Endometrium (tissue), 2 donors: ENCODE measurements around the gene XCR1.
"Not testable (repeated sequence)": the region's sequence is repeated elsewhere in the genome, so short reads cannot be mapped to it uniquely, and the experiment has no call there.

Experiments
- FAIRE-seq: peaks from 2 replicates; lab custom pipeline; 2012; peaks lifted over from hg19 to GRCh38; lab: Jason Lieb, UNC
- donor health status: control.
- donor health status: control.

XCR1 gene, protein sequence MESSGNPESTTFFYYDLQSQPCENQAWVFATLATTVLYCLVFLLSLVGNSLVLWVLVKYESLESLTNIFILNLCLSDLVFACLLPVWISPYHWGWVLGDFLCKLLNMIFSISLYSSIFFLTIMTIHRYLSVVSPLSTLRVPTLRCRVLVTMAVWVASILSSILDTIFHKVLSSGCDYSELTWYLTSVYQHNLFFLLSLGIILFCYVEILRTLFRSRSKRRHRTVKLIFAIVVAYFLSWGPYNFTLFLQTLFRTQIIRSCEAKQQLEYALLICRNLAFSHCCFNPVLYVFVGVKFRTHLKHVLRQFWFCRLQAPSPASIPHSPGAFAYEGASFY

DNA sequence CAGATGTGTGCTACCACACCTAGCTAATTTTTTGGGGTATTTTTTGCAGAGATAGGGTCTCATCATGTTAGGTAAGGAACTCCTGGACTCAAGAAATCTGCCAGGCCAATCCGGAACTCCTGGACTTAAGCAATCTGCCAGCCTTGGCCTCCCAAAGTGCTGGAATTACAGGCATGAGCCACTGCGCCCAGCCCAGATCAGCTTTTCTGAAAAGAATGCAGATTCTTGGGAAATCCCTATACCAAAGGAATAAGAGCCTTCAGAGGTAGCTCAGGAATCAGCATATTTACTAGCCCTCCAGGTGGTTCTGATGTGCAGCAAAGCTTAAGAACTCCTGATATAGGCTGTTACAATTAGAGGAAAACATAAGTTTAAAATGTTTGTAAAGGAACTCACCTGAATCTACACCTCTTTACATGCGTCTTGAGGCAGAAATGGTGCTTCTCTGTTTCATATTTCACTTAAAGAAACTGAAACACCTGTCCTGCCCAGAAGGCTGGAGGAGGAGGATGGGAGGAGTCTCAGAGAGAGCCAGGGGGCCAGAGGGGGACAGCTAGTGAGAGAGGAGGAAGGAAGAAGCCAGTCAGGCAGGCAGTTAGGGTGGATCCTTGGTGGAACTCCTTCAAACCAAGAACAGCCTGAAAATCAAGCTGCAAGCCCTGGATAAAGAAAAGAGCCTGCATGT, at the start of gene XCR1:
TSS of gene XCR1 (minus strand) at position 463 of the 685 bp plus-strand sequence. CDS start 5,536 bp downstream, outside the sequence.
- FAIRE-seq: no peak

DNA sequence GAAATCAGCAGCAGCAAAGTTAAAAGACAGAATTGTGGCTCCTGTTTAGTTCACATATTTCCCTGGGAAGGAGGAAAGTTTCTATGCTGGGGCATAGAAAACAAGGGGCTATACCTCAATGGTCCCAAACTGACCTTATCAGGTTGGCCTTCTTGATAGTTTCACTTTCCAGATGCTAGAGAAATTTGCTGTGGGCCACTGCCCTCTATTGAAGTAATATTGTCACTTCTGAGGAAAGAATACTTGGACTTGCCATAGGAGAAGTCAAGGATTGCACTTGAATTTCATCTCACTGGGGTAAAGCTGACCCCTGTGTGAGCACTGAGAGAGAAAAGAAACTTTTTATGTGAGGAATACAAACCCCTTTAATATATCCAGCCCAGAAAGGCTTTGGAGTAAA, 49.3 kb upstream of the XCR1 start:
- FAIRE-seq: no peak

DNA sequence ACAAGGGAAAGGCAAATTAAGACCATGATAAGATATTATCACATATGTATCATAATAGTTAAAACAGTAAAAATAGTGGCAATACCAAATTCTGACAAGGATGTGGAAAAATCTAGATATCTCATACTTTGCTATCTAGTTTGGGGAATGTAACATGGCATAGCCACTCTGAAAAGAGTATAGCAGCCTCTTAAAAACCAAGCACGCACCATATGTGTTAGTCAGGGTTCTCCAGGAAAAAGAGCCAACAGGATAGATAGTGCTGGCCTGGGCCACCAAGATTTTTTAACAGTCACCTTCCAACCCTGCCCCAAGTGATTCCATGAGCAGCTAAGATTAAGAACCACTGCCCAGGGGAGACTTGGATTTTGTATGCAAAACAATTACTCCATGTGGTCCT, 48.5 kb upstream of the XCR1 start:
- FAIRE-seq: no peak

DNA sequence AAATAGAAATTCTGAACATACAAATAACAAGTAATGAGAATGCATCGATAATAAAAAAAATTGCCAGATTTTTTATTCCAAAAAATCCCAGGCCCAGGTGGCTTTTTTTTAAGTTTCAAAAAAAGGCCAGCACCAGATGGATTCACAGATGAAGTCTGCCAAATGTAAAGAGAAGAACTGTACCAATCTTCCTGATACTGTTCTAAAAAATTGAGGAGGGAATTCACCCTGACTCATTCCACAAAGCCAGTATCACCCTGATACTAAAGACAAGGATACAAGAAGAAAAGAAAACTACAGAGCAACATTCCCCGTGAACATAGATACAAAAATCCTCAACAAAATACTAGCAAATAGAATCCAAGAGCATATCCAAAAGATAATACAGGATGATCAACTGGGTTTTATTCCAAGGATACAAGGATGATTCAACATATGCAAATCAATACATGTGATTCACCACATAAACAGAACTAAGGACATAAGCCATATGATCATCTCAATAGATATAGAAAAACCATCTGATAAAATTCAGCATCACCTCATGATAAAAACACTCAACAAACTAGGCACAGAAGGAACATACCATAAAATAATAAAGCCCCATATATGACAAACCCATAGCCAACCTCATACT, 44.1 kb upstream of the XCR1 start:
- FAIRE-seq: no peak

DNA sequence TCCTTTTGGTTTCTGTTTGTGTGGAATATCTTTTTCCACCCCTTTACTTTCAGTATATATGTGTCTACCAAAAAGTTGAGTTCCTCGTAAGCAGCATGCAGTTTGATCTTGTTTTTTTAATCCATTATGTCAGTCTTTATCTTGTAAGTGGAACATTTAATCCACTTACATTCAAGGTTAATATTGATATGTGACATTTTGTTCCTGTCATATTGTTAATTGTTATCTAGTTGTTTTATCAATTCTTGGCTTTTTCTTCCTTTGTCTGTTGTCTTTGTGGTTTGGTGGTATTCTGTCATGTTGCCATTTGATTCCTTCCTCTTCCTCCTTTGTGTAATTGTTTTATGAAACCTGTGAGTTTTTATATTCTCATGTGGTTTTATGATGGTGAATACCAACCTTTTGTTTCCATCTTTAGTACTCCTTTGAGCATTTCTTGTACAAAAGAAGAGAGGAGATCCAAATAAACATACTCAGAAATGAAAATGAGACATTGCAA, 43.4 kb upstream of the XCR1 start:
- no peak for FAIRE-seq

DNA sequence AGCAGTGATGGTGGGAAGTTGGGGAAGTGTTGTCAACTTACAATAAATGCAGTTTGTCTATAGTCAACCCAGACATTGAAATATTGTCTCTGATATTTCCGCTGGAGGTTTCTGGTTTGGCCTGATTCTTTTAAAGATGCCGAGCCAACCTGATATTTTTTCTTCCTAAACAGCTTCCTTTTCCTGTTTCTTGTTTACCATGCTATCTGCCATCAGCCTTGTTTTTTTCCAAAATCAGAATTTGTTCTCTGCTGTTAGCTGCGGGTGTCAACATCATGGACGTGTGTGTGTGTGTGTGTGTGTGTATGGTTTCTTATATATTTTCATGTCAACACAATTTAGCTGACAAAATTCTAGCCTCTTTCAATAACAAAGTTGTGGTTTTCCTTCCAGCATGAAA, 41.2 kb upstream of the XCR1 start:
- no peak for FAIRE-seq

DNA sequence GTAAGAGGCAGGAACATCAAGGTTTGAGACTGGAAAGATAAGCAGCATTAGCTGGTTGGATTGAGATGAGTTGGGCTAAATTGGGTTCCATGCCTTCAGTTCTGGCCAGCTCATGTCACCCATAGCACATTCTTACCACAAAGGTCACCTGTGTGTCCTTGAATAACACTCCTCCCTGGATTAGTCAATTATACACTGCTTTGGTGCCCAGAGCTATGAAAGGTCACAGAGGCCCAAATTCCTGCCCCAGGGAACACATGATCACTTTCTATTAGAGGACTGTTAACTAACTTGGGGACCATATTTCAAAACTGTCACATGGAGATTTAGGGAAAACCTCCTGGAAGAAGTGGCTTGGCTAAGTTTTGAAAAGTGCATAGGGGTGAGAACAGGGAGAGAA, 40.1 kb upstream of the XCR1 start:
- FAIRE-seq: no peak

DNA sequence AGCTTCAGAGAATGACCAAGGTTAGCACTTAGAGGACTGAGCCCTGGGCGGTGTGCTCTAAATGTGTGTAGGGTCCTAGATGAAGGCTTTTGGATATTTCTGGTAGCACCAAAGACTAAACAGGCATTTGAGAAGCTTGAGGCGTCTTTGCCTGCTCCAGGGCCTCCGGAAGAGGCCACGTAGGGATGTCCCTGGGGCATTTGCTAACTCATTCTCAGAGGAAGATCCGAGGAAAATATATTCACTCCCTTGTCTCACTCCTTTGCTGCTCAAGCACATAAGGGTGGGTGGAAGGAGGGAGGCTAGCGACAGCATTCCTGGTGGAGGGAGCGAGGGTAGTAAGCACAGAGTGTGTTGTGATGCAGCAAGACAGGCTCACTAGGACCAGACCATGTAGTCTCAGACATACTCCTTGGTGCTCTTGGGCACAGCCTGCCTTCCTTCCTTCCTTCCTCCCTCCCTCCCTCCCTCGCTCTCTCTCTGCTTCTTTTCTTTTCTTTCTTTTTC, 38.5 kb upstream of the XCR1 start:
- FAIRE-seq: no peak

DNA sequence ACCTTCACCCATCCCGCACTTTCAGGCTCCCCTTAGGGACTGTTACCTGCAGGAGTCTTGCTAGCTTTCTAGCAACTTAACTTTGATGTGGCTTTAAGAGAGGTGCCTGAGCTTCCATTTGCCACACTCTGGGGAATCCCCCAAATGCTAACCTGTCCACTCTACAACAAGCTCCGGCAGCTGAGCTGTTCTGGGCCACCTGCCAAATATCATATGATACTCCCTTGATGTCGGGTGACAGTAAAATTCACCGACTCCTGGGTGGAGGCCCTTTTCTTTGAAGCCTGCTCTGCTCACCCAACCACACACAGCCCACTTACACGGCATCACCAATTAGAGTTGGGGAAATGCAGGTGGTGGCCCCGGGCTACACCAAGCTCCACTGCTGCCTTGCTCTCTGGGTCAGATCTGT, 38.0 kb upstream of the XCR1 start:
- no peak for FAIRE-seq

DNA sequence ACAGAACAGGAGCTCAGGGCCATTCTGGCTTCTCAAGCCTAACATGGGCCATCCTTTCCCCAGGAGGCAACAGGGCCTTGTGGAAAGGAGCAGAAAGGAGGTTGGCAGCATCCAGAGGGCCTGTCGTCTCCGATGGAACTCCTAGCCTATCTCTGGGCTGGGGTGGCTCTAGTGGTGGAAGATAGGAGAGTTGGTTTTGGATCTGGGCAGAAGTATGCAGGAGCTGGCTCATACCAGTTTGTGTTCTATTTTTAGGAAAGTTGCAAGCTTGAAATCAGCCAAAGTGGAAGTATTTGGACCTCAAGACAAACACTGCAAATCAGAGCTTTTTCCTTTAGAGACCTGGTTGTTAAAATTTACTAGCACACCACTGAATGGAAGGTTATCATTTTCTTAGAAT, 35.4 kb upstream of the XCR1 start:
- FAIRE-seq: no peak

DNA sequence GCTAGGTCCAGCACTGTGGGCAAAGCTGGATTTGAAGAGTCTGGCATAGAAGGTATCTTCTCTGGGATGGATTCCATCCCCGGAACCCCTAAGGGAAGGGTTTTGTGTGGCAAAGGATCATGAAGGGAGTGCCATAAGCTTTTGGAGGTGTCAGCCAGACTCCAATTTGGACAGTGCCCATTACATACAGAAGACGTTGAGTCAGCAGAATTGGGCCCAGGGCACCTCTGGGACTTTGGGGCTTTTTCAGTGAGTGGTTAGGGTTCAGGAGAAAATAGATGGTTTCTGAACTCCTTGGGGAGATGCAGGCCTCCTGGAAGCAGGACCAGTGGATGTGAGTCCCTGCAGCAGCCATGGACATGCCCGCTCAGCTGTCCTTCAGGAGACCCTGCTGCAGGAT, 34.6 kb upstream of the XCR1 start:
- FAIRE-seq: no peak

DNA sequence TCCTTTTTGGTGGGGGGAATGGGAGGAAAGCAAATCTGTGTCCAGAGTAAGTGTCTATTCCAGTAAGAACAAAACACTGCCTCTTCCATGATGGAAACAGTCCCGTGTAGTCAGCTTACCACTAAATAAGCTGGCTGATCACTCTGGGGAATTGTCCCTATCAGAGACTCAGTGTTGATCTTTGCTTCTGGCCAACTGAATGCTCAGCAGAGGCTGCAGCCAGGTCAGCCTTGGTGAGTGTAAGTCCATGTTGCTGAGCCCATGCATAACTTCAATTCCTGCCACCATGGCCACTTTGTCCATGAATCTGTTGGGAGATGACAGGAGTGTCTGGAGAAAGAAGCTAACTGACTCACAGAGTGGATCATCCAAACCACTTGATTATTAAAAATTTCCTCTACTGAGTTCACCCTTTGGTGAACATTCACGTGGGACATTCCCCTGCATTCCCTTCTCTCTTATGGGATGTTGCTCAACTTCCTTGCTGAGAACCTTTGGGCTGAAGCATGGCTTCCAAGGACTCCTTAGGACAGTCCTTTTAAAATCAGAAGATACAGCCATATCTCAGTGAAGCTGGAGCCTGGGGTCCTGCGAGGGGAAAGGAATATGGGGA, 33.9 kb upstream of the XCR1 start:
- FAIRE-seq: no peak

DNA sequence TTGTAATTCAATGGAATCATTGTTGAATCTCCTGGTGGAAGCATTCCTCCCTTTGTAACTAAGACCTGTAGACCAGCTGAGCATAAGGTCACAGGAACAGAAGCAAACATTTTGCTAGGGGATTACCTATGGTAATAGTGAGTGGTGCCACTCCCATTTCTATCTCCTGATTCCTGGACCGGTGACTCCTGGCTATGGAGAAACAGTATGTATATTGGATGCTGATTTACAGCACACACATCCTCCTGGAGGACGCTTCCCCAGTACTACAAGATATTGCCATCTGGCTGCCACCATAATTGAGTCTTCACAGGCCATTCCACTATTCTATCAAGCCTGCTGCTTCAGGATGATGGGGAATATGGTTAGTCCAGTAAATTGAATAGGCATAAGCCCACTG, 33.3 kb upstream of the XCR1 start:
- FAIRE-seq: no peak

DNA sequence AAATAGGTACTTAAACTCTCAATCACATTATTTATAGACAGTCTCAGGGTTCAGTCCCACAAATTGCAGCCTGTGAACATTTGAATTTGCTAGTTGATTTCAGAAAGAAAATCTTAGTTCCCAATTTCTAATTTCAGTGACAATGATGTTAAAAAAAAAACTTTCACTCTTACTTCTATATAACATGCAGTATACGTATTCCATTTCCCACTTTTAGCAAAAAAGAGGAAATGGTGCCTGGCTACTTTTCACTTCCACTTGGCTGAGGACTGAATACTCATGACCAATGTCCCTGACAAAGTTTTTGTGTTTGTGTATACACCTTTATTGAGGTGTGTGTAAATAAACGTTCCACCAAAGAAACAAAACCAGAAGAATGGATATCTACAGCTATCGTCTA, 32.1 kb upstream of the XCR1 start:
- FAIRE-seq: no peak

DNA sequence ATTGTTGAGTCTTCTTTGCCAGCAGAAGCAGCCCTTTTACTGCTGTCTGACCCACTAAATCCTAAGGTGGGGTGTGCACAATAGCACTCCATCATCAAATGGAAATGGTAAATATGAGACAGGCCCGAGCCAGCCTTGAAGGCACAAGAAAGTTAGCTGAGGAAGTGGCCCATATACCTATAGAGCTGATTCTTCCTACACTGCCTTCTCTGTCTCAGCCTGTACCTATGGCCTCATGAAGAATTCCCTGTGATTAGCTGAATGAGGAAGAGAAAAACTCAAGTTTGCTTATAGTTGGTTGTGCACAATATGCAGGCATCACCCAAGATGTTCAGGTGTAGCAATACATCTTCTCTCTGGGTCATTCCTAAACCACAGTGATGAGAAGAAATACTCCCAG, 31.7 kb upstream of the XCR1 start:
- no peak for FAIRE-seq

DNA sequence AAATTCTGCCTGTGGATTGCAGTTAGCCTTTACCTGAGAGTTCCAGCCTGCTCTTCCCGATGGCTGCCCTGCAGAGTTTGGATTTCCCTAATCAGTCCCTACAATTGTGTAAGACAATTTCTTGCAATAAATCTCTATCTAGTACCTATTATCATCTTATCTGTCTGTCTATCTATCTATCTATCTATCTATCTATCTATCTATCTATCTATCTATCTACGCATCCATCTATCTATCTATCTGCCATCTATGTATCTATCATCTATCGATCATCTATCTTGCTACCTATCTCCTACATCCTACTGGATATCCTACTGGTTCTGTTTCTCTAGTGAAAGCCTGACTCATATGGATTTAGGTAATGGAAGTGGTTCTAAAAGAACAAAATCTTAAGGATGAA, 30.4 kb upstream of the XCR1 start:
- FAIRE-seq: no peak

DNA sequence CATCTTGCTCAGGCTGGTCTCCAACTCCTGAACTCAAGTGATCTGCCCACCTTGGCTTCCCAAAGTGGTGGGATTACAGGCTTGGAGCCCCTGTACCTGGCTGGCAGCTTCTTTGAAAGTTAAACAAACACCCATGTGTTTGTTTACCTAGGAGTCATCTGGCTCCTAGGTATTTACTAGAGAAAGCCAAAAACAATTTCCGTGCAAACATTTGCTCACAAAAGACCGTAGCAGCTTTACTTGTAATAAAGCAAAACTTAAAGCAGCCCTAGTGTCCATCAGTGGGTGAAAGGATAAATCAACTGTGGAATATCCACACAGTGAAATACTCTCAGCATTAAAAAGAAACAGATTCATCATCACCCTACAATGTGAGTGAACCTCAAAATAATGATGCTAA, 29.4 kb upstream of the XCR1 start:
- FAIRE-seq: no peak

DNA sequence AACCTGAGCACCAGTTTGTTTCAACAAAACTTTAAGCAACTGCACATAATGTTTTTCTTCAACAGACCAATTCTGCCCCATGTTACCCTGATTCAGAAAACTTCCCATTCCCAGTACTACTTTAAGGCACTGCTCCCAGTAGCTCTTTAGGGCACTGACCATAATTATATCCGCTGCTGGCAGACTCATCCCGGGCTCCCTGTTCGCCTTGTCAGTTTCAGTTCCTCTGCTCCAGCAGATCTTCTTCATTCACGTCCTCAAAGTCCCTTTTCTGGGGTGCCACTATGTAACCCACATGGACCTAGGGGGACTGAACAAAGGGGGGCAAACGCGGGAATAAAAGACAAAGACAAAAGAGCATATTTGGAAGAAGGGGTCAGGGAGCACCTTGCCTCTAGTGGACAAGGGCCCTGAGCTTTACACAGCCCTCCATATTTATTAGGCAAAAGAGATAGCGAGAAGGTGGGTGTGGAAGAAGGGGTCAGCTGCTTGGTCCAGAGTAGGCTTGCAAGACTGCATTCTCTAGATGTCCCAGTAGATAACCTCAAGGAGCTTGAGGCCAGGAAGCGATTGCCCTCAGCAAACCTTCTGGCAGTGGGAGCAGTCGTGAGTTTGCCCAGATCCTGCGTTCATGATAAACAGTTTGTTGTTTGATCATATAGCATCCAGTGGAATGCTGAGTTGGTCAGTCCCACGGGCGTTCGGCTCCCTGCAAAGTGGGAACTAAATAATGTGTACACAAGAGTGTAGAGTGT, 26.7 kb upstream of the XCR1 start:
- not testable (repeated sequence) for FAIRE-seq

DNA sequence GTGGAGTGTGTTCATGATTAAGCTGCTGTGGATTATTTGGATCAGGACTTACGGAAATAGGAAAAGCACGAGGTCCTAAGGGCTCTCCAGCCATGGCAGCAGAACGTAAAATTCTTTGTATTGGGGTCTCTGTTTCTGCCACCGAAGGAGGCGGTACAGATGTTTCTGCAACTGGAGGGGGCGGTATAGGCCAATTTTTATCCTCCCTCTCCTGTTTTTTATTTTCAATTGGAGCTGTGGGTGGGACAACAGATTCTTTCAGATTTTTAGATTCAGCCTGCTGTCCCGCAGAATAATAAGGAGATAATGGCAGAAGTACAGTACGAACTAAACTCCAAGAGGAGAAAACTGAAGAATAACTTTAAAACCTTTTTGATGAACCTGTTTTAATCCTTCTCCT, 26.0 kb upstream of the XCR1 start:
- FAIRE-seq: not testable (repeated sequence)

DNA sequence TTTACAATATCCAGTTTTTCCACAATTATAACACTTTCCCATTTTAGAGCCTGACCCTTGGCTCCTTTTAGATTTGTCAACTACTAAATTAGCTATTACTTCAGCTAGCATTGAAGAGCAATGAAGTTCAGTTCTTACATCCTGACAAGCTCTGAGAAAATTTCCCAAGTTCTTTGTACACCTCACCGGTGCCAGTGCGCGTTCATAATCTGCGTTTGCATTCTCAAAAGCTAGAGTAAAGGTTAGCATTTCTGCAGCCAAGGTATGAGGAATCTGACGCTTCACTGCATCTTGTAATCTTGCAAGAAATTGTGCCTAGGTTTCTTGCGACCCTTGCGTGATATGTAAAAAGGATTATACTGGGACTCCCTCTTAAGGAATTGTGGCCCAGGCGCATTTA, 25.2 kb upstream of the XCR1 start:
- no peak for FAIRE-seq

DNA sequence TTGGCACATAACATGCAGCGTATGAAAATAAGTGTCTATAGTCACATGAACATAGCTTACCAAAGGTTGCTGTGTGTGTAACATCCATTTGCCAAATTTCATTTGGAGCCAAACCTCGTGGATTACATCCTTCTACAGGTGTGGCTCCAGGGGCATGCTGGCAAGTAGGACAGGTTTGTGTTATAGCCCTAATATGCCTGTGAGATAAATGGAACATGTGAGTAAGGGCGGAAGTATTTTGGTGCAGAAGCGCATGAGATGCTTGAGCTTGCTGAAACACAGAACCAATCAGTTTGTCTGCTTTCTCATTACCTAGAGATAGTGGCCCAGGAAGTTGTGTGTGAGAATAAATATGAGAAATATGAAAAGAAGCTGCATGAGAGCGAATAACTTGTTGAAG, 21.8 kb upstream of the XCR1 start:
- FAIRE-seq: no peak

DNA sequence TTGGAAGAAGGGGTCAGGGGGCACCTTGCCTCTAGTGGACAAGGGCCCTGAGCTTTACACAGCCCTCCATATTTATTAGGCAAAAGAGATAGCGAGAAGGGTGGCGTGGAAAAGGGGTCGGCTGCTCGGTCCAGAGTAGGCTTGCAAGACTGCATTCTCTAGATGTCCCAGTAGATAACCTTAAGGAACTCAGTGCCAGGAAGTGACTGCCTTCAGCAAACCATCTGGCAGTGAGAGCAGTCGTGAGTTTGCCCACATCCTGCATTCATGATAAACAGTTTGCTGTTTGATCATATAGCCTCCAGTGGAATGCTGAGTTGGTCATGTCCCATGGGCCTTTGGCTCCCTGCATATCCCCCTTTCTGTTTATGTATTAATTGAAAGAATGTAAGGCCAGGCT, 18.9 kb upstream of the XCR1 start:
- FAIRE-seq: not testable (repeated sequence)
